ENCODE data around the gene TSEN54.

Gene TSEN54

GRCh38 chr17:75549246-75550138, 33.2 kb downstream of the TSEN54 start:
- DNase-seq: no peak

GRCh38 chr17:75550139-75550465, 33.8 kb downstream of the TSEN54 start:
- no peak for DNase-seq

GRCh38 chr17:75551266-75551665, 34.9 kb downstream of the TSEN54 start:
- DNase-seq: no peak

- no peak for DNase-seq
Measured at GRCh38 chr17:75552425-75553294, 36.3 kb downstream of the TSEN54 start.

- DNase-seq: no peak
Measured at GRCh38 chr17:75553295-75554110, 37.2 kb downstream of the TSEN54 start.

GRCh38 chr17:75555679-75556153, 39.4 kb downstream of the TSEN54 start:
- DNase-seq: no peak

GRCh38 chr17:75557075-75557851, 40.9 kb downstream of the TSEN54 start:
- DNase-seq: no peak

- no peak for DNase-seq
Measured at GRCh38 chr17:75557852-75558665, 41.7 kb downstream of the TSEN54 start.

GRCh38 chr17:75558666-75559530, 42.6 kb downstream of the TSEN54 start:
- no peak for DNase-seq

- no peak for DNase-seq
Measured at GRCh38 chr17:75559958-75560533, 43.7 kb downstream of the TSEN54 start.

- DNase-seq: no peak
Measured at GRCh38 chr17:75561927-75562603, 45.7 kb downstream of the TSEN54 start.

GRCh38 chr17:75563063-75563758, 46.9 kb downstream of the TSEN54 start:
- DNase-seq: no peak

GRCh38 chr17:75564195-75564594, 47.9 kb downstream of the TSEN54 start:
- DNase-seq: no peak

- no peak for DNase-seq
Measured at GRCh38 chr17:75565066-75565465, 48.7 kb downstream of the TSEN54 start.

GRCh38 chr17:75565618-75566017, 49.3 kb downstream of the TSEN54 start:
- DNase-seq: no peak

- no peak for DNase-seq
Measured at GRCh38 chr17:75566416-75566815, 50.1 kb downstream of the TSEN54 start.

GRCh38 chr17:75566834-75567233, 50.5 kb downstream of the TSEN54 start:
- no peak for DNase-seq

- no peak for DNase-seq
Measured at GRCh38 chr17:75568412-75569255, 52.3 kb downstream of the TSEN54 start.

All from activated CD4-positive, alpha-beta T cell treated with anti-CD3 and anti-CD28 coated beads, Interleukin-2, amount 50 U/mL, for 1 hour (primary cell).